K562 (cell line): ENCODE measurements around the gene NOTCH3. TPM values are rescaled to one million over a fixed set of nuclear protein-coding genes. Genes with fewer than 3 reads are reported as not detected.
A peak's percentile ranks its signal among the peaks of the same experiment; 100 is the strongest.

Experiments used
- ATAC-seq: fragments of 200-7000 bp; cut with Tn5 transposase; 3 replicates; pipeline ENCODE4 v1.9.1; 2020; ENCODE audit warnings: moderate library complexity
- BruUV-seq: library from RNA; stranded (reverse); fragments of 400-500 nt; replicated peaks from 2 replicates; lab custom pipeline; 2021; lab: Mats Ljungman, UMichigan
- CTCF ChIA-PET: fragments of 300-600 bp; formaldehyde crosslinking; extraction: SDS; loops from one replicate; lab custom pipeline; 2021; ENCODE audit warnings: low intra/inter-chr PET ratio; lab: Yijun Ruan, JAX
- POLR2A ChIA-PET: fragments of 300-600, 350-650 bp; sonication (Branson Sonifier 250); formaldehyde crosslinking; extraction: SDS; loops from one replicate; lab custom pipeline; 2021; ENCODE audit warnings: antibody characterized with exemption, inconsistent platforms; lab: Yijun Ruan, JAX
- DNase-seq, 4 experiments: peaks; one replicate each; pipeline versions ENCODE4 v3.0.0 to v3.0.0-alpha.2; 2011 to 2018; ENCODE audit warnings: low spot score in 3 of 4, mixed read lengths in 3 of 4; ENCODE audit errors: extremely low read depth in 1 of 4
- FAIRE-seq: peaks from 2 replicates; lab custom pipeline; 2011; peaks lifted over from hg19 to GRCh38; lab: Jason Lieb, UNC
- H2AFZ ChIP-seq: 2 replicates; pipeline ENCODE4 v1.6.0; 2011; ENCODE audit warnings: low read depth, low read length, control low read depth, inconsistent platforms
- H3K27ac ChIP-seq: fragments of 200-600 bp; 3 replicates; pipeline ENCODE4 v1.8.0; 2011; ENCODE audit warnings: low read depth, mild to moderate bottlenecking, control low read depth, inconsistent platforms, low read length, moderate library complexity, mixed read lengths; ENCODE audit errors: extremely low read depth
- H3K27me3 ChIP-seq, 2 experiments: fragments of 300-600 bp in 1 of 2; 2 replicates in 1 of 2; 3 replicates in 1 of 2; pipeline versions ENCODE4 v1.6.0 to v1.8.0; 2011; ENCODE audit warnings: inconsistent platforms in 2 of 2, low read length in 2 of 2, mild to moderate bottlenecking in 1 of 2, mixed read lengths in 1 of 2, moderate library complexity in 1 of 2; ENCODE audit not compliant: control insufficient read depth in 2 of 2, insufficient read depth in 2 of 2
- H3K36me3 ChIP-seq: fragments of 300-600 bp; 3 replicates; pipeline ENCODE4 v1.8.0; 2011; ENCODE audit warnings: mild to moderate bottlenecking, low read length, inconsistent platforms; ENCODE audit not compliant: control insufficient read depth, insufficient read depth
- H3K4me1 ChIP-seq, 2 experiments: fragments of 200-600 bp in 1 of 2; replicated peaks in 1 of 2; 2 replicates in 1 of 2; 3 replicates in 1 of 2; pipeline versions ENCODE4 v1.5.1 to v1.8.0; 2011; ENCODE audit warnings: inconsistent platforms in 2 of 2, low read length in 2 of 2, mild to moderate bottlenecking in 1 of 2, mixed read lengths in 1 of 2, moderate library complexity in 1 of 2; ENCODE audit not compliant: control insufficient read depth in 2 of 2, insufficient read depth in 2 of 2
- H3K4me2 ChIP-seq: 2 replicates; pipeline ENCODE4 v1.6.1; 2011; ENCODE audit warnings: low read length, control low read depth, inconsistent platforms, mixed read lengths; ENCODE audit not compliant: insufficient read depth
- H3K4me3 ChIP-seq: fragments of 200-600 bp; sonication (generic), shearing (Covaris generic); 2 replicates; pipeline ENCODE4 v1.5.1; 2016; ENCODE audit warnings: control low read depth, inconsistent platforms
- H3K79me2 ChIP-seq: fragments of 200-600 bp; 3 replicates; pipeline ENCODE4 v1.8.0; 2011; ENCODE audit warnings: low read length, inconsistent platforms; ENCODE audit not compliant: control insufficient read depth, insufficient read depth
- H3K9ac ChIP-seq, 2 experiments: 2 replicates each; pipeline versions ENCODE4 v1.6.0 to v1.6.1; 2011; ENCODE audit warnings: low read depth in 2 of 2, low read length in 2 of 2, control low read depth in 1 of 2, inconsistent platforms in 1 of 2, mild to moderate bottlenecking in 1 of 2, mixed read lengths in 1 of 2; ENCODE audit not compliant: insufficient read depth in 1 of 2
- H3K9me1 ChIP-seq: one replicate; pipeline ENCODE4 v1.6.0; 2011; ENCODE audit warnings: inconsistent platforms, mild to moderate bottlenecking, low read length, moderate library complexity; ENCODE audit not compliant: control insufficient read depth, insufficient read depth
- H3K9me3 ChIP-seq: replicated peaks from 2 replicates; pipeline ENCODE4 v1.5.1; 2011; ENCODE audit warnings: low read depth, low read length, inconsistent platforms; ENCODE audit not compliant: control insufficient read depth, insufficient read depth
- H4K20me1 ChIP-seq: replicated peaks from 2 replicates; pipeline ENCODE4 v1.6.1; 2011; ENCODE audit warnings: low read length, inconsistent platforms, mixed read lengths; ENCODE audit not compliant: control insufficient read depth, insufficient read depth
- LARP7 ChIP-seq: fragments of 450-650 bp; IDR thresholded peaks from 2 replicates; pipeline ENCODE4 v1.6.1; 2016
- NCOR1 ChIP-seq: fragments of 450-650 bp; IDR thresholded peaks from 2 replicates; pipeline ENCODE4 v1.6.1; 2016; ENCODE audit warnings: mild to moderate bottlenecking, moderate library complexity
- NFIC ChIP-seq: fragments of 450-650 bp; IDR thresholded peaks from 2 replicates; pipeline ENCODE4 v1.6.1; 2017; ENCODE audit warnings: mild to moderate bottlenecking, inconsistent platforms
- WGBS: fragments of 100-300 bp; shearing (Covaris generic); methylation state at CpG from one replicate; pipeline ENCODE4 v1.1.6; 2016; ENCODE audit warnings: low coverage, mixed read lengths; ENCODE audit not compliant: insufficient coverage; ENCODE audit errors: missing lambda C conversion rate; 5-methylcytosine and 5-hydroxymethylcytosine counted together
- in situ Hi-C: fragments of 300-500 bp; cut with MboI; formaldehyde crosslinking; loops from 4 replicates; pipeline ENCODE4 v1.15.0; 2018; ENCODE audit warnings: inconsistent platforms, mixed read lengths
- intact Hi-C: fragments of 100-400 bp; cut with micrococcal nuclease; formaldehyde crosslinking; loops from 2 replicates; pipeline ENCODE4 v1.14.2; 2022
- polyA plus RNA-seq, 8 experiments: library from polyadenylated mRNA; depleted of rRNA in 4 of 8; stranded (reverse) in 5 of 8; unstranded in 3 of 8; fragments of >200 nt; fragmentation: Nextera tagmentation in 2 of 8; fragmentation: Illumina TruSeq in 1 of 8; extraction: Ambion mirVana in 2 of 8; extraction: Trizol in 1 of 8; gene quantifications; 2 replicates each; pipeline versions ENCODE4 v1.2.1 to v1.2.3, GENCODE V29; 2011 to 2014; ENCODE audit warnings: inconsistent platforms in 1 of 8, missing spikeins in 1 of 8
- total RNA-seq, 7 experiments: library from RNA; depleted of rRNA in 6 of 7; stranded (reverse); fragments of >200 nt in 6 of 7; fragmentation: Illumina TruSeq in 2 of 7; extraction: Trizol in 2 of 7; gene quantifications; 2 replicates each; pipeline versions ENCODE4 v1.2.1 to v1.2.3, GENCODE V29; 2011 to 2021; ENCODE audit warnings: low replicate concordance in 1 of 7

Gene NOTCH3
- total and polyA plus RNA-seq, 9 of the 15 experiments (the other 6 are each of a cell fraction or from before 2014, with no cell fraction given), result under 0.01 to 1.2 (median 0.16) TPM

GRCh38 chr19:15197942-15198341 lies 2.9 kb downstream of the NOTCH3 start (continued):
- no peak for TF ChIP-seq LARP7
- TF ChIP-seq, all 486 proteins: peak for 0

- Histone ChIP-seq H3K4me2 (no peak overlapping the region), H3K9me3 (no peaks in the 10 kb centered on the region), H3K4me1 (peaks cover 0 to 23% of the 10 kb centered on the region in 2 experiments; a peak in 2 of 5 replicates), H3K9me1 (no peaks in the 10 kb centered on the region), H4K20me1 (no peaks in the 10 kb centered on the region; the same call in 1 of the 2 replicates), H3K27me3 (peaks cover 6 to 31% of the 10 kb centered on the region in 2 experiments; a peak in 4 of 5 replicates), H3K27ac (no peak overlapping the region), H3K9ac (no peak overlapping the region), H2AFZ (no peak overlapping the region), H3K36me3 (no peaks in the 10 kb centered on the region), H3K79me2 (no peaks in the 10 kb centered on the region), H3K4me3 (no peak overlapping the region)
- in situ Hi-C loops (no loop called here), intact Hi-C loops (no loop called here)
- TF ChIP-seq NCOR1 (no peak), NFIC (peak; percentile 35)
- WGBS, result 0% methylated on average over 9 of the region's 14 CpGs
- FAIRE-seq (no peak), ATAC-seq (no peak), DNase-seq (no peak)
- ChIA-PET CTCF (no interaction called here), POLR2A (no interaction called here)
- no TSS peak for BruUV-seq
These were observed 3.4 kb downstream of the NOTCH3 start for GRCh38 chr19:15197275-15197941.
